ENCODE data around the gene TM4SF1.

DNA sequence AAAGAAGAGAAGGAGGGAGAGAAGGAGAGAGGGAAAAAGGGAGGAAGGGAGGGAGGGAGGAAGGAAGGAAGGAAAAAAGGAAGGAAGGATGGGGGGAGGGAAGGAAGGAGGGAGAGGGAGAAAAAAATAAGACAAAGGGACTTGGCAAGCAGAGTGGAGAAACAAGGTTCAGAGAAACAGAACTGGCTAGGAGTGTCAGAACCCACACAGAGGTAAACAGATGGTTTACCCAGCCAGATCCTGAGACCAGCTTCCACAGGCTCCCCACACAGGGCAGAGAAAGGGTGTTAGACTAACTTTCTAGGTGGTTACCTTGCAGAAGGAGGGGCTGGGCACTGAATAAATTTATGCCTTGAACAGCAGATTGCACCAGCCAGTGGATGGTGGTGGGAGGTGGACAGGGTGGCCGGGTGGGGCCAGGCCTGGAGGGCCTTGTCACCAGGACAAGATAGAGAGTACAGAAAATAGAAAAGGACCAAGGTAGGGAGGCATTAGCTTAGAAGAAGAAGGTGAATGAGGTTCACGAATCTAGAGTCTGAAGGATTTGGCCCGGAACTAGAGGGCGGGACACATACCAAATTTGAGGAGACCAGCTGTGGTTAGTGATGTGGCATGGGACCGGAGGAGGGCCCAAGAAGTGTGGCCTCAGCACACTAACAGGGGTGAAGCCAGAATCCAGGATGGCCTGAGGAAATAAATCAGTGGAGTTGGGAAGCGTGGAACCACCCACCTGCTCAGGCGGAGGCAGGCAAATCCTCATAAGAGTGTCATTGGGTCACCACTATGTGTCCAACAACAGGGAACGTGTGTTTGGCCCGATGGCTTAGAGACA lies 1.2 kb upstream of the TM4SF1 start:
- TF ChIP-seq, protein P1, sequence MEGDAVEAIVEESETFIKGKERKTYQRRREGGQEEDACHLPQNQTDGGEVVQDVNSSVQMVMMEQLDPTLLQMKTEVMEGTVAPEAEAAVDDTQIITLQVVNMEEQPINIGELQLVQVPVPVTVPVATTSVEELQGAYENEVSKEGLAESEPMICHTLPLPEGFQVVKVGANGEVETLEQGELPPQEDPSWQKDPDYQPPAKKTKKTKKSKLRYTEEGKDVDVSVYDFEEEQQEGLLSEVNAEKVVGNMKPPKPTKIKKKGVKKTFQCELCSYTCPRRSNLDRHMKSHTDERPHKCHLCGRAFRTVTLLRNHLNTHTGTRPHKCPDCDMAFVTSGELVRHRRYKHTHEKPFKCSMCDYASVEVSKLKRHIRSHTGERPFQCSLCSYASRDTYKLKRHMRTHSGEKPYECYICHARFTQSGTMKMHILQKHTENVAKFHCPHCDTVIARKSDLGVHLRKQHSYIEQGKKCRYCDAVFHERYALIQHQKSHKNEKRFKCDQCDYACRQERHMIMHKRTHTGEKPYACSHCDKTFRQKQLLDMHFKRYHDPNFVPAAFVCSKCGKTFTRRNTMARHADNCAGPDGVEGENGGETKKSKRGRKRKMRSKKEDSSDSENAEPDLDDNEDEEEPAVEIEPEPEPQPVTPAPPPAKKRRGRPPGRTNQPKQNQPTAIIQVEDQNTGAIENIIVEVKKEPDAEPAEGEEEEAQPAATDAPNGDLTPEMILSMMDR (optimal IDR thresholded peaks at IDR 0.05 in 1 of 3, IDR thresholded peaks at IDR 0.05 in 1 of 3, conservative IDR thresholded peaks at IDR 0.05 in 1 of 3; ENCODE audit: extremely low read depth in 1 of 3, insufficient read depth in 2 of 3, low read length in 3 of 3) = no peak
- TF ChIP-seq EZH2 (IDR thresholded peaks at IDR 0.05; ENCODE audit: low read length) = no peak

Measured in keratinocyte (primary cell).